HG03521 (cell line): Measurements from ENCODE around the gene DCTN3.

Experiments used
- ATAC-seq: cut with Tn5 transposase; IDR thresholded peaks from one replicate; pipeline ENCODE4 v1.9.1; 2021; ENCODE audit warnings: mild to moderate bottlenecking, moderate library complexity; ENCODE audit not compliant: unreplicated experiment

Gene DCTN3

GRCh38 chr9:34620061-34620994 lies at the start of gene DCTN3:
Gene DCTN3 (minus strand): TSS chr9:34620495. CDS start chr9:34620464, 31 bp downstream.
- ATAC-seq: peak; percentile 99

DNA sequence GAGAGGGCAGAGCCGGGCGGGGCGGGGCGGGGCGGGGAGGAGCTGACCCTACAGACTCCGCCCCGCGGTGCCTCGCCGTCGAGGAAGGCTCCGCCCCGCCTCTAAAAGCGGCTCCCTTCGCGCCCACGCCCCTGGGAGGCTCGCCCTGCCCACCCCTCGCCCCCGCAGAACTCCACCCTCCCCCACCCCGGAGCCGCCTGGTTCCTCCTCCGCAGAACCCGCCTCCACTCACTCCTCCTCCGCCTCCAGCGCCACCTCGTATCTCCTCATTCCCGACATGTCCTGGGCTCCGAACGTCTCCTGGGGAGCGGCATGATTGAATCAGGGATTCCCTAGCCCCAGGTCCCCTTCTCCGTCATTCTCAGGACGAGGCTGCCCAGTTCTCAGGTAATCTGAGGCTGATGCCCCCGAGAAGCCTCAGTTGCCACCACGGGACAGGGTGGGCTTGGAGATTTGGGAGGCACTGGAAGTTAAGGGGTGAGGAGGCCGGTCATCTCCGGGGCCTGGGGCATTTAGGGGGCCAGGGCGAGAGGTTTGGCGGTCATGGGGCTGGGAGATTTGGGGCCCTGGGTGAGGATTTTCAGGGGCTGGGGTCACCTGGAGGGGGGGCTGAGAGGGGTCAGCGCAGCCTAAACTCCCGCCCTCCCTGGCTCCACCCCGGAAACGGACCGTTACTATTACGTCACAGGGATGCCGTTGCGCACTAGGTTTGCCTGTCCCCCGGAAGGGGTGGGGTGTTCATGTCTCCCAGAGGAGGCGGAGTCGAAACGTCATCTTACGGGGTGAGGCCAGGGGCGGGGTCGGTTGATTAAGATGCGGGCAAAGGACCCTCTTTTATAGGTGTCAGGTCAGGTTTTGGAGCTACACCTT lies 45.3 kb upstream of the DCTN3 start:
- peak; percentile 64 for ATAC-seq

GRCh38 chr9:34665067-34665380 lies 44.7 kb upstream of the DCTN3 start:
- peak; percentile 17 for ATAC-seq

DNA sequence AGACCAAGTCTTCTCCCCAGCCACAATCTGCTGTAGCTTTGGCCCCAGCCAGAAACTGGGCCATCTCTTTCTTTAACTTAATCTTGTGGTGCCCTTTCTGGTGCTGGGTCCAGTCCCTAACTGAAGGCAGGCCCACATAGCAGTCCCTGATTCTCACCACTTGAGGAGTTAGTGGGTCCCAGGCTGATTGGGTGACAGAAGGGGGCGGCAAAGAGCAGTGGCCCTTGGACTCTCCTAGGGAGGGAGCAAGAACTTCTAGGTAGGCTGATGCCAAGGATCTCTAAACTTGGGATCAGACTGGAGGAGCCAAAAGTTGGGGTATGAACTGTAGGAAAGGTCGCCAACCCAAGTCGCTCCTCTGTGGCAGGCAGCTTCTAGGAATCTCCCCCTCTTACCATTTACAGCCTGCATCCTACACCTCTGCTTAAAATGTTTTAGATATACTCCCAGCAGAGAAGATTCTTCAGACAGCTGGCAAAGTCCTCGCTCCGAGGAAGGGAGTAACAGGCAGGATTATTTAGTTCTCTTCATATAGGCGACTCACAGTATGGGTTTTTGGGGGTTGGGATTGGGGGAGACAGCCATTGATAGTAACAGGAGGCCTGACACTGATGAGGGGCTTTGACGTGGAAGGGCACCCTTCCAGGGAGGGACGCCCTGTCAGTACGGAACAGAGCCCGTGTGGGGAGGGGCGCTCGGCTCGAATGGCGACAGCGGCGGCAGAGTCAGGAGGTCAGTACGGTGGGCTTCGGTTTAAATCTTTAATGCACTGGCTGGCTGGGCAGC lies 44.2 kb upstream of the DCTN3 start:
- peak; percentile 48 for ATAC-seq

DNA sequence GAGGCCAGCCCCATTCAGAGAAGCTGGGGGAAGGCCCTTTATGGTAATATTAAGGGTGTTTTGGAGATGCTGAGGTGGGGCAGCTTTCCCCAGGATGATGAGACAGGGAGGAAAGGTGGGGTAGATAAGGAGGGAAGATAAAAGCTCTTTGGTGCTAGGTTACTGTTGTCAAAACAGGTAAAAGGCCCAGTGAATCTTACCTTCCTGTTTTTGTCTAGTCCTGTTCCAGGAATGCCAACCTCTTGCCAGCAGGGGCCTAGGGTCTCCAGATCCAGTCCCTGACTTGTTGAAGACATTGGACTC lies 43.0 kb upstream of the DCTN3 start:
- no peak for ATAC-seq

DNA sequence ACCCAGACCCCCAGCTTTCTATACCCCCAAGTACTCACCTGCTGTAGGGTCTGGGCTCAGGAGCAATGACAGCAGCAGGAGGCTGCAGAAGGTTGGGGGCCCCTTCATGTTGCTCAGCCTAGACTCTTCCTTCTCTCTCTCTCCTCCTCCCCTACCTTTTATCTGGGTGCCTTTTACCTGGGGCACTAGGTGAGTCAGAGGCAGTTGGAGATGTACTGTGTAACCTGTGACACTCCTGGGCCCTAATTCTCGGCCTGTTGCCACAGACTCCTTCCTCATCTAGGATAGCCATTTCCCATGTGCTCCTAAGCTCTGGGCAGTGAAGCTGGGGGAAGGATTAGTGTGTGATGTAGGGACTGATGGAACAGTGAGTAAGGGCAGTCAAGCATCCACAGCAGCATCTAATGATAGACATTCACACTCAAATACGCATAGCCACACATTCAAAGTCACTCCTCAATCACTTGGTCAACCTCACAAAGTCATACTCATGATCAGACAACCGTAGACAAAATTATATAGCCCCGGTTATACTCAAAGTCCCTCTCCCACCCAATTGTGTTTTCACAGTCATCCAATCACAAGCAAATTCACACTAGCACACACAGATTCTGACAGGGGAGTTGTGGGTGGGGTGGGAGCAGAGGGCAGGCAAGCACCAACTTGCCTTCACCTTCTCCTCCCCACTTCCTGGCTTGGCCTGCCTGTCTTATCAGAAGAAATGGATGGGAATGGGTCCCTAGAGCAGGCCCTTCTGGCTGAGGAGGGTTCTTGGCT lies 42.4 kb upstream of the DCTN3 start, which contains the start of gene CCL27:
Gene CCL27, minus strand, starts transcription at position 132 of the 777 bp plus-strand sequence. Its CDS starts 24 bp downstream, at position 108.
- no peak for ATAC-seq

GRCh38 chr9:34659592-34660253 lies 39.4 kb upstream of the DCTN3 start:
- ATAC-seq: no peak

DNA sequence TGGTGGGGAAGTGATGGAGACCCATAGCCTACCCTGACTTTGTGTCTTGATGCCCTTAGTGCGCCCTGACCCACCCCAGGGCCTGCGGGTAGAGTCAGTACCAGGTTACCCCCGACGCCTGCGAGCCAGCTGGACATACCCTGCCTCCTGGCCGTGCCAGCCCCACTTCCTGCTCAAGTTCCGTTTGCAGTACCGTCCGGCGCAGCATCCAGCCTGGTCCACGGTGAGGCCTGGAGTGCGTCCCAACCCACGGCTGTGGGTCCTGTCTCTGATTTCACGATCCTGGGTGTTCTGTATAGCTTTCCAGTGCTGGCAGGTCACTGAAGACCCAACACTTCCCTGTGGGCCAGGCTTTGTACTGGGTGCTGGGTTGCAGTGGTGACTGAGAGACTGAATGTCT lies 38.2 kb upstream of the DCTN3 start:
- no peak for ATAC-seq

- no peak for ATAC-seq
These were observed 36.7 kb upstream of the DCTN3 start for GRCh38 chr9:34656992-34657391.

GRCh38 chr9:34655394-34655793 lies 35.1 kb upstream of the DCTN3 start:
- no peak for ATAC-seq

- no peak for ATAC-seq
These were observed 34.2 kb upstream of the DCTN3 start for GRCh38 chr9:34654323-34655051.

DNA sequence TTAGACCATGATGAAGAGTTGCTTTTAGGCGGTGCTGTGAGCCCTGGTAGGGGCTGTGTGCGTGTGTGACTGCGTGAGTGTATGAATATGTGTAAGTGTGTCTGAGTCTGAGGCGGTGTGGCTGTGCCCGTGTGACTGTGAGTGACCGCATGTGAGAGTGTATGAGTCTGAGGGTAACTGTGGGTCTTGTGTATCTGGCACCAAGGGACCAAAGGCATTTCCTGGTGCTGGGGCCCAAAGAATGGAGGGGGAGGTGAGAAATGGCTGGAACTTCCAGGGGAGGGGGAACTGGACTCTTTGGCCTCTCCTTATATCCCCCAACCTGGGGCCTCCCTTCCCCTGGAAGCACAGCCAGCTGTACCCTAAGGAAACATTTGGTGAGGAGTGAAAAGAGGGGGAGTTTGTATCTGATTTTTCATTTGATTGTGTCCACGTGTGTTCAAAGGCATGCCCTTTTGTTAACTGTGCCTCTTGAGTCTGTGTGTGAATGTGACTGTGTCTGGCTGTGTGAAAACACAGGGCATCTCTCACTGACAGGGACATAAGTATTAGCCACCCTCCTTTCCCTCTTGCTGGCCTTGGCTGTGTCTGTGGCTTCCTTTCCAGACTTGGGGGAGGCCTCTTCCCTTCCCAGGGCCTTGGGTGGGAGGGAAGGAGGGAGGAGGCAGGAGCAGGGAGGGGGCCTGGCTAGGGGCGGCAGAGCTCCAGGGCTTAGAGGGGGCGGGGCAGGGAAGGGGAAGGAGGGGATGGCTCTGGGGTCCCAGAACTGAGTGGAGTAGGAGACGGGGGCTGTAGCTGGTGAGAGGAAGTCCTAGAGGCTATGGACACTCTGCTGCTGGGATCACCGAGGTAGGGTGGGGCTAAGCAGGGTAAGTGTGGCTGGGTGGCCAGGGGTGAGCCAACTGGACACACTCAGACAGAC lies 33.1 kb upstream of the DCTN3 start:
- no peak for ATAC-seq

- no peak for ATAC-seq
These were observed 32.3 kb upstream of the DCTN3 start for GRCh38 chr9:34652602-34653000.

- no peak for ATAC-seq
These were observed 31.7 kb upstream of the DCTN3 start, which contains the start of gene IL11RA for GRCh38 chr9:34651876-34652601. Gene IL11RA (plus strand): TSS chr9:34652185. CDS start chr9:34655218, 3,033 bp downstream.

DNA sequence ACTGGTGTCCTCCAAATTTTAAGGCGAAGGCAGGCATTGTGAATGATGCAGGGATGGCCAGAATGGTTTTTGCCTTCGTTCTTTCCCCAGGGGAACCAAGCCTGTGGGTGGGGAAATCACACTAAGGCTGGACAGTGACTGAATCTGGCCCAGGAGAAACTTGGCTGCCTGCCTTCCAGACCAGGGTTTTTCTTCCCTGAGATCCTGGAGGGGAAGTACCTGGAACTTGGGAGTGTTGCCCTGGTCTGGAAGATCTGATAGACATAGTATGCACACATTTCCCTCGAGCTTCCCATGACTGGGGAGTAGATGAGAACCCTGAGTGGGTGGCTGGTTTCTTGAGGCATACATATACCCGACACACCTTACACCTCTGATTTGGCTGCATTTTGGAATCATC lies 31.0 kb upstream of the DCTN3 start:
- ATAC-seq: no peak

GRCh38 chr9:34650816-34651215 lies 30.5 kb upstream of the DCTN3 start:
- ATAC-seq: no peak

DNA sequence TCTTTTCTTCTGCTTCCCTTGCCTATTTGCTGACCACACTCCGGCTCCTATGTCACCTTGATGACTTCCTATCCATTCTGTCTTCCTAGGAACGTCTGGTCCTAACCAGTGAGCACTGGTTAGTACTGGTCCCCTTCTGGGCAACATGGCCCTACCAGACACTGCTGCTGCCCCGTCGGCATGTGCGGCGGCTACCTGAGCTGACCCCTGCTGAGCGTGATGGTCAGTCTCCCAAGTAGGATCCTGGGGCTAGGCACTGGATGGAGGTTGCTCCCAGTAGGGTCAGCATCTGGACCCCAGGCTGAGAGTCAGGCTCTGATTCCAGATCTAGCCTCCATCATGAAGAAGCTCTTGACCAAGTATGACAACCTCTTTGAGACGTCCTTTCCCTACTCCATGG lies 28.4 kb upstream of the DCTN3 start:
- ATAC-seq: no peak
